HepG2 (cell line): ENCODE results near the gene DGKG. TPM values are rescaled to one million over a fixed set of nuclear protein-coding genes. Genes with fewer than 3 reads are reported as not detected.

Experiments used
- AHR ChIP-seq: IDR thresholded peaks from 2 replicates; pipeline ENCODE4 v1.6.1; 2018; ENCODE audit warnings: missing genetic modification reagents, missing compliant biosample characterization
- ERF ChIP-seq: IDR thresholded peaks from 2 replicates; pipeline ENCODE4 v1.6.1; 2018; ENCODE audit warnings: missing biosample characterization, missing genetic modification reagents
- FOXJ3 ChIP-seq: sonication (generic); formaldehyde crosslinking; IDR thresholded peaks from 2 replicates; pipeline ENCODE4 v1.4.0; 2020; ENCODE audit warnings: missing genetic modification reagents, mild to moderate bottlenecking, borderline replicate concordance
- GATAD2A ChIP-seq: IDR thresholded peaks from 2 replicates; pipeline ENCODE4 v1.6.1; 2016
- GLMP ChIP-seq: sonication (generic); formaldehyde crosslinking; IDR thresholded peaks from 2 replicates; pipeline ENCODE4 v1.9.0; 2021; ENCODE audit warnings: missing genetic modification reagents, mild to moderate bottlenecking, borderline replicate concordance
- KDM3A ChIP-seq: IDR thresholded peaks from 2 replicates; pipeline ENCODE4 v1.6.1; 2018; ENCODE audit warnings: low read depth, missing compliant biosample characterization
- NFAT5 ChIP-seq: sonication (generic); formaldehyde crosslinking; IDR thresholded peaks from 2 replicates; pipeline ENCODE4 v1.4.0; 2020; ENCODE audit warnings: missing genetic modification reagents
- POLR2A ChIP-seq, 2 experiments: IDR thresholded peaks; 2 replicates each; pipeline ENCODE4 v1.6.1; 2011; ENCODE audit warnings: low read depth in 2 of 2, low read length in 2 of 2, mild to moderate bottlenecking in 1 of 2, moderate library complexity in 1 of 2; ENCODE audit not compliant: insufficient read depth in 1 of 2
- RELA ChIP-seq: sonication (generic); formaldehyde crosslinking; IDR thresholded peaks from 2 replicates; pipeline ENCODE4 v1.4.0; 2020; ENCODE audit warnings: missing genetic modification reagents
- SRSF9 ChIP-seq: fragments of 200-400 bp; formaldehyde crosslinking; IDR thresholded peaks from 2 replicates; pipeline ENCODE4 v1.6.1; 2018; ENCODE audit warnings: borderline replicate concordance, mild to moderate bottlenecking, low read depth, low read length; ENCODE audit not compliant: insufficient read depth, poor library complexity, severe bottlenecking
- ZNF142 ChIP-seq: sonication (generic); formaldehyde crosslinking; IDR thresholded peaks from 2 replicates; pipeline ENCODE4 v1.4.0; 2020; ENCODE audit warnings: missing genetic modification reagents
- ZNF468 ChIP-seq: sonication (generic); formaldehyde crosslinking; IDR thresholded peaks from 2 replicates; pipeline ENCODE4 v1.8.0; 2022; ENCODE audit warnings: mild to moderate bottlenecking, moderate library complexity, missing genetic modification reagents
- ZNF510 ChIP-seq: sonication (generic); formaldehyde crosslinking; IDR thresholded peaks from 2 replicates; pipeline ENCODE4 v1.4.0; 2020; ENCODE audit warnings: low read depth, mild to moderate bottlenecking, missing genetic modification reagents
- ZSCAN30 ChIP-seq: sonication (generic); formaldehyde crosslinking; IDR thresholded peaks from 2 replicates; pipeline ENCODE4 v1.5.0; 2020; ENCODE audit warnings: mild to moderate bottlenecking, missing genetic modification reagents
- ZUFSP ChIP-seq: sonication (generic); formaldehyde crosslinking; IDR thresholded peaks from 2 replicates; pipeline ENCODE4 v1.9.0; 2021; ENCODE audit warnings: missing genetic modification reagents, mild to moderate bottlenecking, borderline replicate concordance
- polyA plus RNA-seq, 8 experiments: library from polyadenylated mRNA; depleted of rRNA in 3 of 8; stranded (reverse) in 7 of 8; unstranded in 1 of 8; fragments of >200 nt; fragmentation: Illumina TruSeq in 4 of 8; extraction: Trizol in 4 of 8; gene quantifications; 2 replicates each; pipeline versions ENCODE4 v1.2.1 to v1.2.3, GENCODE V29; 2011 to 2016; ENCODE audit warnings: low read depth in 4 of 8, missing spikeins in 1 of 8, mixed read lengths in 1 of 8; ENCODE audit not compliant: insufficient read depth in 1 of 8
- total RNA-seq, 5 experiments: library from RNA; depleted of rRNA; stranded (reverse); fragments of >200 nt; fragmentation: Illumina TruSeq; extraction: Trizol; gene quantifications; 2 replicates each; pipeline ENCODE4 v1.2.3, GENCODE V29; 2016; ENCODE audit warnings: low read depth in 1 of 5

Gene DGKG
- total and polyA plus RNA-seq, 2 of the 13 experiments (the other 11 are each of a cell fraction or from before 2014, with no cell fraction given) = 3.8 to 6.2 TPM

GRCh38 chr3:186097663-186098451 is 264.2 kb downstream of the DGKG start (continued):
- no peak for TF ChIP-seq NFAT5 (CRISPR knock-in tag)
- TF ChIP-seq POLR2A (IDR thresholded peaks at IDR 0.05; ENCODE audit: insufficient read depth in 1 of 2, low read depth in 2 of 2, low read length in 2 of 2) = peak; percentile 78 to 83
- no peak for TF ChIP-seq AHR (CRISPR knock-in tag)
- TF ChIP-seq KDM3A = no peak
- TF ChIP-seq ZSCAN30 (CRISPR knock-in tag) = peak; percentile 42; the same call in 1 of the 2 replicates
- no peak for TF ChIP-seq SRSF9
- no peak for TF ChIP-seq ZNF510
- TF ChIP-seq FOXJ3 (CRISPR knock-in tag) = peak; percentile 20; the same call in 1 of the 2 replicates
- TF ChIP-seq ZNF468 (CRISPR knock-in tag) = no peak
- TF ChIP-seq GLMP (CRISPR knock-in tag) = no peak
- no peak for TF ChIP-seq RELA (CRISPR knock-in tag)
- peak; percentile 78 for TF ChIP-seq ERF (CRISPR knock-in tag)
- TF ChIP-seq ZUFSP = no peak
- TF ChIP-seq GATAD2A (CRISPR knock-in tag) = peak; percentile 68
- peak; percentile 24; the same call in 1 of the 2 replicates for TF ChIP-seq ZNF142
